H1 (cell line): ENCODE data around the gene RGS11. TPM values are rescaled to one million over a fixed set of nuclear protein-coding genes. Genes with fewer than 3 reads are reported as not detected.

Experiments
- ASH2L ChIP-seq: fragments of 200-600, 300-600 bp; sonication (generic); IDR thresholded peaks from one replicate; pipeline ENCODE4 v1.7.1; 2017; ENCODE audit warnings: low read length
- FOSL1 ChIP-seq: IDR thresholded peaks from 2 replicates; pipeline ENCODE4 v1.6.1; 2011; ENCODE audit warnings: mild to moderate bottlenecking, low read depth, low read length, moderate library complexity; ENCODE audit not compliant: insufficient read depth
- HDAC2 ChIP-seq, 2 experiments: fragments of 300-600 bp in 1 of 2; sonication (generic) in 1 of 2; IDR thresholded peaks; 2 replicates each; pipeline ENCODE4 v1.6.1; 2011 to 2012; ENCODE audit warnings: low read depth in 2 of 2, low read length in 2 of 2, mild to moderate bottlenecking in 2 of 2, moderate library complexity in 2 of 2, borderline replicate concordance in 1 of 2, inconsistent platforms in 1 of 2
- POU5F1 ChIP-seq: IDR thresholded peaks from 2 replicates; pipeline ENCODE4 v1.6.1; 2011; ENCODE audit warnings: low read depth, mild to moderate bottlenecking, low read length, moderate library complexity
- RAD21 ChIP-seq, 2 experiments: IDR thresholded peaks in 1 of 2; conservative IDR thresholded peaks in 1 of 2; 2 replicates each; pipeline ENCODE4 v1.6.1; 2011; ENCODE audit warnings: low read depth in 2 of 2, low read length in 2 of 2, improper control_type of control experiment in 1 of 2, inconsistent platforms in 1 of 2, mild to moderate bottlenecking in 1 of 2, moderate library complexity in 1 of 2
- RXRA ChIP-seq: IDR thresholded peaks from 2 replicates; pipeline ENCODE4 v1.6.1; 2011; ENCODE audit warnings: low read depth, mild to moderate bottlenecking, low read length, moderate library complexity; ENCODE audit not compliant: insufficient read depth
- SP1 ChIP-seq: IDR thresholded peaks from 2 replicates; pipeline ENCODE4 v1.6.1; 2011; ENCODE audit warnings: low read depth, low read length
- SP2 ChIP-seq: IDR thresholded peaks from 2 replicates; pipeline ENCODE4 v1.6.1; 2012; ENCODE audit warnings: mild to moderate bottlenecking, low read length, inconsistent platforms
- SRF ChIP-seq: IDR thresholded peaks from 2 replicates; pipeline ENCODE4 v1.6.1; 2011; ENCODE audit warnings: mild to moderate bottlenecking, low read depth, low read length, moderate library complexity
- TBP ChIP-seq: IDR thresholded peaks from 2 replicates; pipeline ENCODE4 v1.6.1; 2011; ENCODE audit warnings: low read depth, low read length, improper control_type of control experiment
- YY1 ChIP-seq: IDR thresholded peaks from 2 replicates; pipeline ENCODE4 v1.6.1; 2011; ENCODE audit warnings: low read depth, mild to moderate bottlenecking, low read length
- polyA plus RNA-seq, 7 experiments: library from polyadenylated mRNA; depleted of rRNA in 3 of 7; stranded (reverse) in 5 of 7; unstranded in 2 of 7; fragments of >200 nt in 5 of 7; fragments of 200-250 nt in 2 of 7; gene quantifications; 1 replicate in 5 of 7; 2 replicates in 1 of 7; 4 replicates in 1 of 7; pipeline versions ENCODE4 v1.2.1 to v1.2.3, GENCODE V29; 2011 to 2013; ENCODE audit warnings: missing spikeins in 2 of 7, mixed read lengths in 2 of 7
- total RNA-seq: library from RNA; stranded (reverse); fragmentation: NEBNext Ultra II Directional; extraction: Animal tissue kit (Norgen Biotek cat#: 25700); gene quantifications from 2 replicates; pipeline ENCODE4 v1.2.1, GENCODE V29; 2021
- TF ChIP-seq, protein P1 (sequence below): IDR thresholded peaks from 2 replicates; pipeline ENCODE4 v1.6.1; 2012; ENCODE audit warnings: inconsistent platforms

Gene RGS11
- total and polyA plus RNA-seq, 2 of the 8 experiments (the other 6 are each of a cell fraction or from before 2014, with no cell fraction given) = 0.84 to 1.2 TPM

DNA sequence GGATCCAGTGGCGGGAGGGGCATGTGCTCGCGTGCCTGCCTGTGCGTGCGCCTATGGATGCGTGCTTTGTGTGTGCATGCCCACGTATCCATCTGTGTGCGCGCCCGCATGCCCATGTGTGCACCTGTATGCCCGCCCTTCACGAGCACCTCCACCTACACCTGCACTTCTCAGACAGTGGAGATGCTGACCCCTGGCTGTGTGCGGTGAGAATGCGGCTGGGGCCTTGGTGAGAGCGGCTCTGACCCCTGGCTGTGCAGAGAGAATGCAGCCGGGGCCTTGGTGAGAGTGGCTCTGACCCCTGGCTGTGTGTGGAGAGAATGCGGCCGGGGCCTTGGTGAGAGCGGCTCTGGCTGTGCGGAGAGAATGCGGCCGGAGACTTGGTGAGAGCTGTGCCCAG is 42.9 kb upstream of the RGS11 start (continued):
- TF ChIP-seq HDAC2 (IDR thresholded peaks at IDR 0.05; ENCODE audit: borderline replicate concordance in 1 of 2, low read depth in 2 of 2, low read length in 2 of 2) = peak in 1 of 2 experiments; percentile 57; a peak in 1 of 4 replicates
- 0 out of 2 replicates have a peak, but pooled peaks have one; percentile 7 for TF ChIP-seq YY1
- TF ChIP-seq, protein P1, sequence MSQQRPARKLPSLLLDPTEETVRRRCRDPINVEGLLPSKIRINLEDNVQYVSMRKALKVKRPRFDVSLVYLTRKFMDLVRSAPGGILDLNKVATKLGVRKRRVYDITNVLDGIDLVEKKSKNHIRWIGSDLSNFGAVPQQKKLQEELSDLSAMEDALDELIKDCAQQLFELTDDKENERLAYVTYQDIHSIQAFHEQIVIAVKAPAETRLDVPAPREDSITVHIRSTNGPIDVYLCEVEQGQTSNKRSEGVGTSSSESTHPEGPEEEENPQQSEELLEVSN = no peak
- TF ChIP-seq FOSL1 = no peak
- no peak for TF ChIP-seq ASH2L
- TF ChIP-seq RAD21 (IDR thresholded peaks at IDR 0.05 in 1 of 2, conservative IDR thresholded peaks at IDR 0.05 in 1 of 2; ENCODE audit: low read depth in 2 of 2, low read length in 2 of 2) = peak; percentile 64 to 74
- no peak for TF ChIP-seq POU5F1
- TF ChIP-seq SRF = no peak
- TF ChIP-seq RXRA = no peak
- no peak for TF ChIP-seq SP2
- no peak for TF ChIP-seq SP1
- TF ChIP-seq TBP = 0 out of 2 replicates have a peak, but pooled peaks have one; percentile 14
